Panc1 (cell line): ENCODE measurements around the gene ILDR2. TPM values are rescaled to one million over a fixed set of nuclear protein-coding genes. Genes with fewer than 3 reads are reported as not detected.

Experiments
- ATAC-seq: fragments of 200-7000 bp; cut with Tn5 transposase; 2 replicates; pipeline ENCODE4 v1.9.1; 2020; ENCODE audit warnings: mild to moderate bottlenecking, moderate library complexity
- BruUV-seq: library from RNA; stranded (reverse); fragments of 400-500 nt; replicated peaks from 2 replicates; lab custom pipeline; 2021; lab: Mats Ljungman, UMichigan
- CTCF ChIA-PET: fragments of 300-600 bp; sonication (Branson Sonifier 250); formaldehyde crosslinking; loops from one replicate; lab custom pipeline; 2022; ENCODE audit warnings: antibody characterized with exemption; lab: Charles Lee
- POLR2A ChIA-PET: fragments of 300-600 bp; sonication (Branson Sonifier 250); formaldehyde crosslinking; loops from one replicate; lab custom pipeline; 2022; ENCODE audit warnings: antibody characterized with exemption; lab: Charles Lee
- DNase-seq: peaks from one replicate; pipeline ENCODE4 v3.0.0-alpha.2; 2010; ENCODE audit warnings: low read depth, low spot score
- H3K27ac ChIP-seq: 2 replicates; pipeline ENCODE4 v1.5.1; 2011; ENCODE audit warnings: mild to moderate bottlenecking, low read length, inconsistent platforms
- H3K27me3 ChIP-seq: fragments of 200-500 bp; sonication (Bioruptor generic); 2 replicates; pipeline ENCODE4 v1.6.0; 2014; ENCODE audit warnings: low read length, inconsistent platforms; ENCODE audit not compliant: control insufficient read depth, insufficient read depth
- H3K36me3 ChIP-seq: fragments of 200-500 bp; sonication (Bioruptor generic); 2 replicates; pipeline ENCODE4 v1.5.1; 2014; ENCODE audit warnings: inconsistent platforms, mild to moderate bottlenecking, low read length, moderate library complexity; ENCODE audit not compliant: control insufficient read depth, insufficient read depth
- H3K4me1 ChIP-seq: 2 replicates; pipeline ENCODE4 v1.5.1; 2011; ENCODE audit warnings: inconsistent platforms, mild to moderate bottlenecking, low read length, moderate library complexity; ENCODE audit not compliant: control insufficient read depth, insufficient read depth
- H3K4me3 ChIP-seq, 2 experiments: 2 replicates each; pipeline ENCODE4 v1.5.1; 2011 to 2012; ENCODE audit warnings: low read depth in 2 of 2, low read length in 2 of 2, mild to moderate bottlenecking in 2 of 2, inconsistent platforms in 1 of 2, moderate library complexity in 1 of 2
- H3K9me3 ChIP-seq: fragments of 200-500 bp; sonication (Bioruptor generic); 2 replicates; pipeline ENCODE4 v1.5.1; 2014; ENCODE audit warnings: low read depth, mild to moderate bottlenecking, inconsistent platforms, low read length, moderate library complexity; ENCODE audit not compliant: control insufficient read depth, insufficient read depth
- CTCF ChIP-seq: fragments of 450-650 bp; IDR thresholded peaks from 2 replicates; pipeline ENCODE4 v1.5.1; 2017; ENCODE audit warnings: mild to moderate bottlenecking
- POLR2AphosphoS5 ChIP-seq: IDR thresholded peaks from 2 replicates; pipeline ENCODE4 v1.6.1; 2012; ENCODE audit warnings: mild to moderate bottlenecking, low read depth, low read length, moderate library complexity
- SIN3A ChIP-seq: IDR thresholded peaks from 2 replicates; pipeline ENCODE4 v1.6.1; 2012; ENCODE audit warnings: low read depth, mild to moderate bottlenecking, low read length, moderate library complexity, borderline replicate concordance; ENCODE audit not compliant: insufficient read depth
- TCF7L2 ChIP-seq: IDR thresholded peaks from 2 replicates; pipeline ENCODE4 v1.6.1; 2011; ENCODE audit warnings: mild to moderate bottlenecking, low read depth, low read length, inconsistent platforms
- in situ Hi-C: cut with HindIII; loops from 2 replicates; pipeline ENCODE4 v1.10.0; 2016; ENCODE audit warnings: low sequenced_read_pairs, low pct_unique_long_range_greater_than_20kb
- intact Hi-C: fragments of 100-400 bp; cut with micrococcal nuclease; formaldehyde crosslinking; loops from one replicate; pipeline ENCODE4 v1.10.0; 2022; ENCODE audit not compliant: unreplicated experiment
- total RNA-seq: library from RNA; stranded (reverse); gene quantifications from one replicate; pipeline ENCODE4 v1.2.1, GENCODE V29; 2021; ENCODE audit not compliant: unreplicated experiment
- TF ChIP-seq, protein P1 (sequence below), 2 experiments: IDR thresholded peaks; 2 replicates each; pipeline ENCODE4 v1.6.1; 2011 to 2012; ENCODE audit warnings: low read depth in 2 of 2, control low read depth in 1 of 2, low read length in 1 of 2, mild to moderate bottlenecking in 1 of 2, moderate library complexity in 1 of 2; ENCODE audit not compliant: insufficient read depth in 1 of 2

Gene ILDR2
- total RNA-seq, 1 experiment from 2014 or later: 0.08 TPM

GRCh38 chr1:166937329-166937728 lies 38.0 kb downstream of the ILDR2 start:
- CTCF ChIA-PET: no interaction called here
- intact Hi-C loops: no loop called here
- Histone ChIP-seq H3K4me3 (no peak overlapping the region), H3K27ac (no peak overlapping the region), H3K36me3 (no peaks in the 10 kb centered on the region), H3K4me1 (no peaks in the 10 kb centered on the region), H3K27me3 (peaks cover 15% of the 10 kb centered on the region), H3K9me3 (no peaks in the 10 kb centered on the region)
- TF ChIP-seq, protein P1, sequence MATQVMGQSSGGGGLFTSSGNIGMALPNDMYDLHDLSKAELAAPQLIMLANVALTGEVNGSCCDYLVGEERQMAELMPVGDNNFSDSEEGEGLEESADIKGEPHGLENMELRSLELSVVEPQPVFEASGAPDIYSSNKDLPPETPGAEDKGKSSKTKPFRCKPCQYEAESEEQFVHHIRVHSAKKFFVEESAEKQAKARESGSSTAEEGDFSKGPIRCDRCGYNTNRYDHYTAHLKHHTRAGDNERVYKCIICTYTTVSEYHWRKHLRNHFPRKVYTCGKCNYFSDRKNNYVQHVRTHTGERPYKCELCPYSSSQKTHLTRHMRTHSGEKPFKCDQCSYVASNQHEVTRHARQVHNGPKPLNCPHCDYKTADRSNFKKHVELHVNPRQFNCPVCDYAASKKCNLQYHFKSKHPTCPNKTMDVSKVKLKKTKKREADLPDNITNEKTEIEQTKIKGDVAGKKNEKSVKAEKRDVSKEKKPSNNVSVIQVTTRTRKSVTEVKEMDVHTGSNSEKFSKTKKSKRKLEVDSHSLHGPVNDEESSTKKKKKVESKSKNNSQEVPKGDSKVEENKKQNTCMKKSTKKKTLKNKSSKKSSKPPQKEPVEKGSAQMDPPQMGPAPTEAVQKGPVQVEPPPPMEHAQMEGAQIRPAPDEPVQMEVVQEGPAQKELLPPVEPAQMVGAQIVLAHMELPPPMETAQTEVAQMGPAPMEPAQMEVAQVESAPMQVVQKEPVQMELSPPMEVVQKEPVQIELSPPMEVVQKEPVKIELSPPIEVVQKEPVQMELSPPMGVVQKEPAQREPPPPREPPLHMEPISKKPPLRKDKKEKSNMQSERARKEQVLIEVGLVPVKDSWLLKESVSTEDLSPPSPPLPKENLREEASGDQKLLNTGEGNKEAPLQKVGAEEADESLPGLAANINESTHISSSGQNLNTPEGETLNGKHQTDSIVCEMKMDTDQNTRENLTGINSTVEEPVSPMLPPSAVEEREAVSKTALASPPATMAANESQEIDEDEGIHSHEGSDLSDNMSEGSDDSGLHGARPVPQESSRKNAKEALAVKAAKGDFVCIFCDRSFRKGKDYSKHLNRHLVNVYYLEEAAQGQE (IDR thresholded peaks at IDR 0.05; ENCODE audit: insufficient read depth in 1 of 2, low read depth in 2 of 2, low read length in 1 of 2): no peak
- TF ChIP-seq POLR2AphosphoS5: no peak
- no peak for TF ChIP-seq TCF7L2
- DNase-seq (no peak), ATAC-seq (no peak)
- in situ Hi-C loops: no loop called here
- BruUV-seq: no TSS peak
- POLR2A ChIA-PET: no interaction called here

DNA sequence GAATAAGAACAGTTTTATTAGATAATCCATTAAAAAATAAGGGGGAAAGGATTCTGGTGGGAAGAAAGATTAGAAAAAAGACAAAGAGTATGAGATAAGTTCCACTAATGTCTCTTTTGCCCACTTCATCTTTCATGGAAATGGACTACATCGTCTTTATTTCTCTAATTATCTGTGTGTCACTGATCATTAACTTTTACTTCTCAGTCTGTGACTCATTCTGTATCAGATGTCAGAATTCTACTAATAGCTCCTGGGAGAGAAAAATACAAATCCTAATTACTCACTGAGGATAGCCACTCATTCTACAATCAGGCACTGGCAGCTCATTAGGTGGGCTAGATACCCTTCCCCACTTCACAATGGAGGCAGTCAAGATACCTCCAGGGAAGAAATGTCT lies 41.7 kb downstream of the ILDR2 start:
- no peaks in the 10 kb centered on the region for H3K4me1 ChIP-seq
- DNase-seq (no peak), ATAC-seq (no peak)
- BruUV-seq: no TSS peak
- H3K27me3 ChIP-seq: peaks cover 18% of the 10 kb centered on the region
- ChIA-PET CTCF (no interaction called here), POLR2A (no interaction called here)
- no peak overlapping the region for H3K4me3 ChIP-seq
- TF ChIP-seq POLR2AphosphoS5 (no peak), TCF7L2 (no peak), SIN3A (no peak), CTCF (no peak)
- TF ChIP-seq, protein P1 (IDR thresholded peaks at IDR 0.05; ENCODE audit: insufficient read depth in 1 of 2, low read depth in 2 of 2, low read length in 1 of 2): no peak
- H3K9me3 ChIP-seq: no peaks in the 10 kb centered on the region
- no peaks in the 10 kb centered on the region for H3K36me3 ChIP-seq
- no peak overlapping the region for H3K27ac ChIP-seq
- in situ Hi-C loops: no loop called here
- intact Hi-C loops: no loop called here
